T47D (cell line): ENCODE results near the gene UNCX.

ENCODE experiments used
- DNase-seq, 2 experiments: peaks; one replicate each; pipeline versions ENCODE4 v3.0.0 to v3.0.0-alpha.2; 2011 to 2012; ENCODE audit warnings: low read depth in 1 of 2, low spot score in 1 of 2
- JUND ChIP-seq: IDR thresholded peaks from 2 replicates; pipeline ENCODE4 v1.6.1; 2012; ENCODE audit warnings: low read depth
- in situ Hi-C: cut with HindIII; loops from 2 replicates; pipeline ENCODE4 v1.10.0; 2016; ENCODE audit warnings: low sequenced_read_pairs, low pct_unique_long_range_greater_than_20kb

UNCX gene

DNA sequence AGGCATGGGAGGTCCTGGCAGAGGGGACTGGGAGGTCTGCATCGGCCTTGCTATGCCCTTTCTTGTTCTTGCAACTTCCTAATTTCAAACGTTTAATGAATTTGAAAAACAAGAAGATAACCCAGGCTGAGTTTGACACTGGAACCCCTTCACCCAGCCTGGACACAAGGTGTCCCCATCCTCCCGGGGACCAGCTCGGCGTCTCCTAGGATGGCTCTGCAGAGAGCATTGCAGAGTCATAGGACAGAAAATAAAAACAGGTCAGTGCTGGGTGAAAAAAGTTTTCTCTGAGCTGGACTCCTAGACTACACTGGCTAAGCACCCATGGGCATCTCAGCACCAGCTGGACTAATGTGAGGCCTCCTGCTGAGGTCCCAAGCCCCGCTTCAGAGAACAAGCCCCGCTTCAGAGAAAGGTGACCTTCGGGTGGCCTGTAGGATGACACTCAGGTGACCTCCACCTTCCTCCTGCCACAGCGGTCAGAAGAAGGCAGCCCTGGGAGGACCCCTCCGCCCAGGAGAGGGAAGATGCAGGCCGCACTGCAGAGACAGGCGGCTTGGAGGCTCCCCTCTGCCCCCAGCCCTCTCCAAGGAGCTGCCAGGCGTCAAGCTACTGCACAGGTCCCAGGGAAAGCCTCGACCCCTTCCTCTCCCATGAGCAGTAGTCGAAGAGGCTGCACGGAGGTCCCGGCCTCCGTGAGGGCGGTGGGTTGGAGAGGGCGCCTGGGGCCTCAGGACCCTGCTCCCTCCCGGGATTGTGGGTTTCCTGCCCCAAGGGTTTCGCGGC is 9.3 kb upstream of the UNCX start:
- peak; percentile 63 to 90 for DNase-seq
- in situ Hi-C loops, result no loop called here
- no peak for TF ChIP-seq JUND

DNA sequence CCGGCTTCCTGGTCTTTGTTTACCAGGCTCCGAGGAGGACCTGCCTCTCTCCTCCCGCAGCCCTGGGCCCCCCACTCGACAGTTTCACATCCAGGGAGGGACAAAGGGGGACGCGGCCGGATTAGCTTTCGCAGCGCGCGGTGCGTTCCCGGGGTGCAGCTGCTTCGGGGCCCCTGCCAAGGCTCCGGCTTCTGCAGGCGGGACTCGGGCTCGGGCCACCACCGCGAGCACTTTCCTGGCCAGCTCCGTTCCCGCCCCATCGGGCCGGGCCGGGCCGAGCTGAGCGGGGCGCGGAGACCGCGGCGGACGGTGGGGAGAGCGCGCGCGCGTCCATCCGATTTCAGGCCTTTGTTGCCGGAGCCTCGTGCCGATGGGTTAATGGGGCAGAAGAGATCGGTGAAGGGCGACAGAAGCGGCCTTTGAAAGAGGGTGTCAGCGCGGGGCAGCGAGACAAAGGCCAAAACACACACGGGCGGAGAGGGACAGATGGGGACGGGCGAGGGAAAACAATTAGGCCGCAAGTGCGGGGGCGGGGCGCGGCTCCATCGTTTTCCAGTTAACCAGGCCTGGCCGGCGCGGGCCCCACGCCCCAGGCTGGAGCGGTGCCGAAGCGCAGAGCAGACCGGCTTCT is 8.5 kb upstream of the UNCX start:
- in situ Hi-C loops, result no loop called here
- no peak for TF ChIP-seq JUND
- DNase-seq, result no peak

DNA sequence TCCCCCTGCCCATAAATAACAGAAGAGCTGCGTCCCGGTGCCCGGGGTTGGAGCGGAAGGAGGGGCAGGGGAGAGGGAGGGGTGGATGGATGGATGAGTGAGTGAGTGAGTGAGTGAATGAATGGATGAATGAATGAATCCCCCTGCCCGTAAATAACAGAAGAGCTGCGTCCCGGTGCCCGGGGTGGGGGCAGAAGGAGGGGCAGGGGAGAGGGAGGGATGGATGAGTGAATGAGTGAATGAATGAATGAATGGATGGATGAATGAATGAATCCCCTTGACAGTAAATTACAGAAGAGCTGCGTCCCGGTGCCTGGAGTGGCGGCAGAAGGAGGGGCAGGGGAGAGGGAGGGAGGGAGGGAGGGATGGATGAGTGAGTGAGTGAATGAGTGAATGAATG is 7.6 kb upstream of the UNCX start:
- no peak for DNase-seq
- in situ Hi-C loops, result no loop called here
- TF ChIP-seq JUND, result no peak

DNA sequence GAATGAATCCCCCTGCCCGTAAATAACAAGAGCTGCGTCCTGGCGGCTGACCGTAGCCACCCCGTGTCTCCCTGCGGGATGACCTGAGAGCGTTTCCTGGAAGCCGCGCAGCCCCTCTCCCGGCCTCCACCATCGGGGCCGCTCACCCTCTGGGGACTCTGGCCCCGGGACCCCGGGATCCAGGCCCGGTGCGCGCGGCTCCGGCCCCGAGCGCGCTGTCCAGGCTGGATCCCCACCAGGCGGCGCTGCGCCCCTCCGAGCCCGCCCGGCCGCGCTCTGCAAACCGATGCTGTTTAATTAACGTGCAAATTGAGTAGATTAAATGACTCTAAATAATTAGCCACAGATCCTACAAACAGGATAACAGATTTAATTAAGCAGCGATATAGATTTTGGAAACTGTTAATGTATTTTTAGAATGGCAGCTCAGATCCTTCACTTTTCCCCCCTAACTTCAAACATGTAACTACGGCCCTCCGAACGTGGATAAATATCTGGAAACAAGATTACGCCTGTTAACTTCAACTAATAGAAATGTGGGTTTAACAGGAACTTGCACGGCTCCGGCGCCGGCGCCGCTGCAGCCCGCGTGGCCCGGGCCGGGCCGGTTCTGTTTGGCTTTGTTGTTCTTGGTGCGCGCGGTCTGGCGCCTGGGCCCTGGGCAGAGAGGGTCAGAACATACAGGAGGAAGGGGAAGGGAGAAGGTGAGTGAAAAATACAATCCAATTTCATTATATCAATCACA is 7.1 kb upstream of the UNCX start:
- in situ Hi-C loops, result no loop called here
- no peak for TF ChIP-seq JUND
- DNase-seq, result peak in 1 of 2 experiments; percentile 89

DNA sequence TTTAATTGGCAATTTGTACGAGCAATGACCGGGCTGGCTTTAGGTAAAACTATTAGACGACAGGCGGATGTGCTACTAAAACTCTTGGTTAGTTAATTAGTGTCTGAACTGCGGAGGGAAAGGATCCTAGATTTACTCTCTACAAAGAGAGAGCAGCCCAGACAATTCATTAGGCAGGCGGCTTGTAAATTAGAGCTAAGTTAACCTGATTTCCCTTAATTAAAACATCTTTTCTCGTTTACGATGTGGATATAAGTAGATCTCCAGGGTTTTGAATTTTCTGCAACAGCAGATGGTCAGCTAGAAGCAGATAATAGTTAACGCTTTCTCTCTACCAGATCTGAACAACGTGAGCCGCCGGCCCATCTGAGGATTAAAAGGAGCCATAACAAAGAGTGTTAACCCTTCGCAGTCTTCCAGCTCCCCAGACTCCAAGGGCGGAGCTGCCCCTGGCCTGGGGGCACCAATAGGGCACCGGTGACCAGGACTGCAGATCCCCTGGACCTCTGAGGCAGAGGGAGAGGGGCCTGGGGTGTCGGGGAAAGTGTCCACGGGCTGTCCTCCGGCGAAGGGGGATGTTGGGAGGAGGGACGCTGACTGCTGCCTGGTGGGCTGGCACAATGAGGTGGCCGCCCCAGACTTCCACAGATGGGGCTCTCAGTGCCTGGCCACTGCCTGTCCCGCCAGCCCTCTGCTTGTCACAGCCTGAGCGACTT is 6.3 kb upstream of the UNCX start:
- no peak for DNase-seq
- in situ Hi-C loops, result no loop called here
- no peak for TF ChIP-seq JUND

DNA sequence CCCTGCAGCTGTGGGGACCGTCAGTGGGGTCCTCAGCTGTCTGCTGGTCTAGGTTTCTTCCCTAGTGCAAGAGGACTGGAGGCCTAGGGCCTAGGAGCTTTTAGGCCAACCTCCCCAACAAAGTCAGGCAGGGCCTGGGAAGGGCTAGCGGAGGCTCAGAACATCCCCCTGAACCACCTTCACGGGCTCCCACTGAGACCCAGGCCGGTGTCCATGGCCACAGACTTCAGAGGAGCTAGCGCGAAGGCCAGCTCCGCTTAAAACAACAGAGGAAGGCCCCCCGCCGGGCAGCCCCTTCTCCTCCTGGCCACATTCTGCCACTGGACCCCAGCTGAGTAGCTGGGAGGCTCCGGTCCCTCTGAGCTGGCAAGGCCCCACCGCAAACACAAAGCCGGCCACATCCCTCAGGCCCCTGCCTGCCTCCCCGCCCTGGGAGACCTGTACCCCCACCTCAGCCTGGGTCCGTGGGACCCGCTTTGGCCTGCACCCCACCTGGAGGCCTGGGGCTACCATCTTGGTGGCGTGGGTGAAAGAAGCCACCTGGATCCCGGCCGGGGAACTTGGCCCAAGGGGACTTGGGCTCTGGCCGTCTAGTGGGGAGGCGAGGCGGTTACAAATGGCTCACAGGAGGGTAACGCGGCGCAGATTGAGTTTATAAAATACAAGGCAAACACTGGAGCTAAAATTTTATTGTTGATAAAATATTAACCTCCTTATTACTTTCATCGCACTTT is 5.4 kb upstream of the UNCX start:
- in situ Hi-C loops, result no loop called here
- no peak for DNase-seq
- no peak for TF ChIP-seq JUND

DNA sequence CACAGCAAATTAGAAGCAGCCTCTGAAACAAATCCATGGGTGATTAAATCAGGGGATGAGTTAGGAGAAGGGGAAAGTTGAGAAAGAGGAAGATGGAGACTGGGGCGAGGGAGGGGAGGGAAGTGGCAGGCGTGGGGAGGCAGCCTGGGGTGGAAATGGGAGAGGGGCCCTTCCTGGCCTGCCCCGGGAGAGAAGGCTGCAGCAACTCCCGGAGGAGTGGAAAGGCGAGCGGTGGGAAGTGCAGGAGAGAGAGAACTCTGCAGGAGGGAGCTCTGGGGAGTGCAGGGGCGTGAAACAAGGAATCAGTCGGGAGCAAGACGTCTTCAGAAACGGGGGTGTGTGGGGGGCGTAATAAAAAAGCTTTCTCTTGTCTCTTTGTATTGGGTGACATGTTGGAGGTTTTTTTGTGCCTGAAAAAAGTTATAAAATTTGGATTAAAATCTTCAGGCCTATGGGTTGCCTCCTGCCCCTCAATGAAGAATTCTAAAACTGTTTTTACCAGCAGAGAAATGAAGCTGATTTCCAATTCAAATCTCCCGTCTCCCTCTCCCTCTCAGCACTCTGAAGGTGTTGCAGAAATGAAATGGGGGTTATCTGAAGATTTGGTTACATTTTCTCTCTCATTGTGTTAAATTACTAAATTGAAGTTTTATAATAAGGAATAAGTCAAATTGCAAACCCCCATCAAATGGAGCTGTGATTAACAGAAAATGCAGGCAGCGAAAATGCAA is 4.7 kb upstream of the UNCX start:
- in situ Hi-C loops, result no loop called here

DNA sequence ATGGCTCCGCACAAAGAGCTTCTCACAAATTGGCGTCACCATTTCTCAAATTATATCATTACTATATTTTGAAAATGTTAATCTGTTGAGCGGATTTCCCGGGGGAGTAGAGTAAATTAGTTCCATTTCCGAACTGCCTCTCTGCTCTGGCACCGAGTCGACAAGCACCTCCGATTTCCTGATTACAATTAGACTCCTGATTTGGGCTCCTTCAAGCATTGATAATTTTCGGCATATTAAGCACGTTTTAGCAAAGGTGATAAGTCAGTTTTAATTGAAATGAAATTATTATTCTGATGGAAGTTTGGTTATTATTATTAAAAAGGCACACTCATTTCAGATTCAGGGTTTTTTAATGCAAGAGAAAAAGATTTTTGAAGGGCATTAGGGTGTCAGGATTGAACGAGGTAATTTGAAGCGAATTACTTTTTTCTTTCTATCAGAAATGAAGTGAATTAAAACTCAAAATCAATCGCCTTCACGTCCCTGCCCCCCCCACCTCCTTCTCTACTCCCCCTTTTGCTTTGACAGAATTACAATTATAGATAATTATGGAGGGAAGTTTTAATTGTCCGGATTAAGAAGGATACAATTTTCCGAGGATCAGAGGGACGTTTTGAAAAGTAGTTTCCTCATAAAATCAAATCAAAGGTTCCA is 4.0 kb upstream of the UNCX start:
- no peak for TF ChIP-seq JUND
- no peak for DNase-seq
- in situ Hi-C loops, result no loop called here

More for the DNA sequence above, 4.7 kb upstream of the UNCX start:
- DNase-seq, result no peak
- TF ChIP-seq JUND, result no peak

DNA sequence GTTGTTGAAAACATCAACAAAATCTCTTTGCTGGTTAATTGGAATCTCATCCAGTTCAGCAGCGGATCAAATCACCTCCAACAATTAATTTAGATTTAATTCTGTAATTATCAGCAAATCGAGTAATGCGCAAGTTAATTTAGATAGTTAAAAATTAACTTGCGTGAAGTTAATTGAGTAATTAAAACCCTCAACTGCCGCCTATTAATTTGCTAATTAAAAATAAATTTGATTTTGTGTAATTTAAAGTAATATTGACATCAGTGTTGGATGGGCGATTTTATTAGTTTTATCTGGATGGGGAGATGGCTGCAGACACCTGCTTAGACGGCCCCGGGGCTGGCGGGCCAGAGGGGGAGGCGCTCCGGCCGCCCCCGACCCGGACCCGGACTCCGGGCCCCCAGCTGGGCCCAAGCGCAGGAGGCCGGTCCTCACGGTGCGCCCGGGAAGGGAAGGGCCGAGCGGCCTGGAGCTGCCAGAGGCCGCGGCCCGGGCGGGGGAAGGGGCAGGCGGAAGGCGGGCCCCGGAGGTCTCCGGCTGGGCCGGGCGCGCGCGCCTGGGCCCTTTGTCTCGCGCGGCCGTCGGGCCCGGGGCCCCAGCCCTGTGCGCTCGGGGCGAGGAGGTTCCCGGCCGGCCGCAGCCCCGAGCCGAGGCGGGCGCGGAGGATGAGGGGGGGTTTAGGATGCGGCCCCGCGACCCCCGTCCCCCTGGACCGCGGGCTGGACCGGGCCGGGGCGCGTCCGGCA is 3.3 kb upstream of the UNCX start:
- TF ChIP-seq JUND, result no peak
- in situ Hi-C loops, result no loop called here
- no peak for DNase-seq

DNA sequence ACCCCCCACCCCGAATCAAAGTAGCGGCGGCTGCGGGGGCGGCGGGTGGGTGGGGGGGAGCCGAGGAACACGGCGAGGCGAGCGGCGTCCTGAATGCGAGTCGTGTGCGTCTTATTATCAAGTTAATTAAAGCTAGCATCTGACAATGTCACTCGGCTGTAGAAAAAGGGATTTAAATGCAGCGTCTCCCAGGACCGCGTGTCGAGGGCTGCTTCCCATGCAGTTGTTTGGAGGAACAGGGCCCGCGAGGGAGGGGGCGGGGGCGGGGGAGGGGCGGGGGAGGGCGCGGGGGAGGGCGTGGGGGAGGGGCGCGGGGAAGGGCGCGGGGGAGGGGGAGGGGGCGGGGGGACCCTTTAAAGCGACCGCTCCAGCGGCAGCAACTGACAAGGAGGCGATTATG is 2.7 kb upstream of the UNCX start:
- no peak for TF ChIP-seq JUND
- in situ Hi-C loops, result no loop called here
- DNase-seq, result no peak
